MCF 10A (cell line): ENCODE data around the gene ANKFY1. TPM values are rescaled to one million over a fixed set of nuclear protein-coding genes. Genes with fewer than 3 reads are reported as not detected.
A peak's percentile ranks its signal among the peaks of the same experiment; 100 is the strongest.

Experiments
- BruUV-seq: library from RNA; stranded (reverse); fragments of 400-500 nt; replicated peaks from 2 replicates; lab custom pipeline; 2021; lab: Mats Ljungman, UMichigan
- CTCF ChIA-PET: fragments of 300-600 bp; sonication (Branson Sonifier 250); formaldehyde crosslinking; extraction: SDS; loops from one replicate; lab custom pipeline; 2021; ENCODE audit warnings: antibody characterized with exemption, inconsistent platforms; lab: Yijun Ruan, JAX
- POLR2A ChIA-PET: fragments of 300-600, 350-650 bp; sonication (Branson Sonifier 250); formaldehyde crosslinking; extraction: SDS; loops from one replicate; lab custom pipeline; 2020; ENCODE audit warnings: antibody characterized with exemption, inconsistent platforms; lab: Yijun Ruan, JAX
- DNase-seq: peaks from one replicate; pipeline ENCODE4 v3.0.0-alpha.2; 2018; ENCODE audit not compliant: unreplicated experiment
- H3K27ac Mint-ChIP-seq: one replicate; pipeline ENCODE4 v1.8.0; 2022; ENCODE audit warnings: mild to moderate bottlenecking, low read depth, mixed read lengths; ENCODE audit not compliant: unreplicated experiment
- H3K27me3 Mint-ChIP-seq: one replicate; pipeline ENCODE4 v1.8.0; 2022; ENCODE audit warnings: mixed read lengths; ENCODE audit not compliant: insufficient read depth, unreplicated experiment
- H3K36me3 Mint-ChIP-seq: one replicate; pipeline ENCODE4 v1.8.0; 2022; ENCODE audit warnings: mild to moderate bottlenecking, moderate library complexity, mixed read lengths; ENCODE audit not compliant: insufficient read depth, unreplicated experiment
- H3K4me1 Mint-ChIP-seq: one replicate; pipeline ENCODE4 v1.8.0; 2022; ENCODE audit warnings: mixed read lengths; ENCODE audit not compliant: insufficient read depth, unreplicated experiment
- H3K4me3 Mint-ChIP-seq: one replicate; pipeline ENCODE4 v1.8.0; 2022; ENCODE audit warnings: mild to moderate bottlenecking, moderate library complexity, mixed read lengths; ENCODE audit not compliant: unreplicated experiment
- H3K9me3 Mint-ChIP-seq: one replicate; pipeline ENCODE4 v1.8.0; 2022; ENCODE audit warnings: mixed read lengths; ENCODE audit not compliant: unreplicated experiment
- CTCF ChIP-seq: fragments of 200-600 bp; IDR thresholded peaks from one replicate; pipeline ENCODE4 v1.8.0; 2022; ENCODE audit warnings: antibody characterized with exemption, mild to moderate bottlenecking; ENCODE audit not compliant: unreplicated experiment
- intact Hi-C: fragments of 100-400 bp; cut with micrococcal nuclease; formaldehyde crosslinking; loops from 2 replicates; pipeline ENCODE4 v1.14.1; 2022
- total RNA-seq: library from RNA; stranded (reverse); gene quantifications from 2 replicates; pipeline ENCODE4 v1.2.3, GENCODE V29; 2022

The ANKFY1 gene
- total RNA-seq, 1 experiment from 2014 or later = 34.9 TPM

GRCh38 chr17:4177806-4178205 is 86.0 kb downstream of the ANKFY1 start:
- DNase-seq = no peak
- ChIA-PET CTCF (no interaction called here), POLR2A (interaction anchor here (0.6 kb wide), 1 partner anchor 258 kb away, joined by 4 read pairs; no protein-coding TSS in a partner anchor)
- no peak for TF ChIP-seq CTCF
- BruUV-seq = no TSS peak
- Mint-ChIP-seq H3K27me3 (no peaks in the 10 kb centered on the region), H3K9me3 (no peaks in the 10 kb centered on the region), H3K4me1 (no peaks in the 10 kb centered on the region), H3K27ac (peak overlapping the region; percentile 42), H3K36me3 (peaks cover 97% of the 10 kb centered on the region), H3K4me3 (no peak overlapping the region)
- intact Hi-C loops = no loop called here

DNA sequence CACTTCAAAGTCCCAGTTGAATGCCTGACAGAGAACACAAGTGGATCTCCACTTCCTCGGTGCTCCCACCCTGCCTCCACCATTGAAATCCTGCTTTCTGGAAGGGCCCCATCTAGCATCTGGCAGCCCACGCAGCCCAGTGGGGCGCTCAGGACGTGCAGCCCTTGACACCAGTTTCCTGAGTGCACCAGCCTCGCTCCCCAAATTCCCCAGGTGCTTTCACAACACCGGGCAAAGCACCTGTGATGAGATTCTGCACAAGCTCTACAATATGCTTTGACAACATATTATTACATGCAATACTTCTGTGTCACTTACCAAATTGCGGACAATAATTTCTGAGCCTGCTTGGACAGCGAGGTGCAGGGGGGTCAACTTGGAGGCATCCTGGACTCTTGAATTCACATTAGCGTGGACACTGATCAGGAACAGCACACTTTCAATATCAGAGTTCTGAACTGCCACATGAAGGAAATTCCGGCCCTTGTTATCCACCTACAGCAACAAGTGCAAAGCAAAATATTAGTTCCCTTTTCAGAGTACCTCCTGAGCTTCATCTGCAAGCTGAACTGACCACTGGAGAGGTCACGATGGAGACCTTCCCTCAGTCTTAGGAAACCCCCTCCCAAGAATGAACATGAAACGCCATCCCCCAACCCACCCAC is 86.8 kb downstream of the ANKFY1 start:
- peak overlapping the region; percentile 36 for H3K27ac Mint-ChIP-seq
- peaks cover 97% of the 10 kb centered on the region for H3K36me3 Mint-ChIP-seq
- no peak overlapping the region for H3K4me3 Mint-ChIP-seq
- no peak for DNase-seq
- TF ChIP-seq CTCF = no peak
- H3K27me3 Mint-ChIP-seq = no peaks in the 10 kb centered on the region
- CTCF ChIA-PET = interaction anchor here (0.9 to 1.8 kb wide), 2 partner anchors 8 to 23 kb away, joined by 3 to 5 read pairs; no protein-coding TSS in a partner anchor
- POLR2A ChIA-PET = interaction anchor here (0.6 to 4.2 kb wide), 2 partner anchors 14 to 362 kb away, joined by 3 to 19 read pairs; no protein-coding TSS in a partner anchor
- H3K4me1 Mint-ChIP-seq = no peaks in the 10 kb centered on the region
- no TSS peak for BruUV-seq
- no peaks in the 10 kb centered on the region for H3K9me3 Mint-ChIP-seq
- intact Hi-C loops = no loop called here

DNA sequence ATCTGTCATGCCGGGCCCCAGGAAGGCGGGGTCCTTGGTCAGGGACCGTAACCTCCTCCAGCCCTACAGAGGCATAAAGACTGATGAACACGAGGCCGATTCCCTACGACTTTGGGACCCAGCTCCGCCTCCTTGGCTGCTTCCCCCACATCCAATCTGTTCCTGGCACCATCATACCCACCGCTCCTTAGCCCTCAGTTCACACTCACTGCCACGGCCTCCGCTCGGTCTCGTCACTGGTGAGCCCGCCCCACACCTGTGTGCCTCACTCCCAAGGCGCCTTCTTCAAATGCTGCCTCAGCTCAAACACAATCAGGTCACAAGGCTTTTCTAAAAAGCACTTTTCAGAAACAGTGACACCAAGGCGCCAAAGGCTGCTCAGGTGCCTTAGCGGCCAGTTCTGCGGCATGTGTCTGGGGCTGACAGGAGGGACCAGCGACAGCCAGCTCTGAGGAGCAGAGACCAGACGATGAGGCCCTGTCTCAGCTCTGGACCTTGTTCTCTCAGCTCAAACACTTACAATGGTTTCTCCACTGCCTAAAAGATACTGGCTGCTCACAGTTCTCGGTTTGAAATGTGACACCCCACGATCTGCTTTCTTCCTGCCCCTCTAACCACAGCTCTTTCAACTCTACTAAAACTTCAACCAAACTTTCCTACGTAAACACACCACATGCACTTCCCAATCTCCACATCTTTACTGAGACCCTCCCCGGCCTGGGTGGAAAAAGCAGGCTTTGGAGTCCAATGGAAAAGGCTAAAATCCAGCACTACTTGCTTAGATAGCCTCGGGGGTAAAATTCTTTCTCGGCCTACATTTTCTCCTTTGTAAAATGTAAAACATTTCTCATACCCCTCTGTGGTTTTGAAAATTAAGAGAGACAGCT is 87.6 kb downstream of the ANKFY1 start:
- Mint-ChIP-seq H3K36me3 (peaks cover 97% of the 10 kb centered on the region), H3K27me3 (no peaks in the 10 kb centered on the region), H3K9me3 (no peaks in the 10 kb centered on the region), H3K27ac (peak overlapping the region; percentile 36), H3K4me1 (no peaks in the 10 kb centered on the region), H3K4me3 (no peak overlapping the region)
- intact Hi-C loops = no loop called here
- ChIA-PET CTCF (interaction anchor here (0.6 to 1.8 kb wide), 3 partner anchors 9 to 24 kb away, joined by 3 to 5 read pairs (median 3); no protein-coding TSS in a partner anchor), POLR2A (interaction anchor here (0.6 to 4.2 kb wide), 2 partner anchors 13 to 363 kb away, joined by 3 to 19 read pairs; no protein-coding TSS in a partner anchor)
- DNase-seq = no peak
- BruUV-seq = no TSS peak
- no peak for TF ChIP-seq CTCF

GRCh38 chr17:4174556-4174955 is 89.2 kb downstream of the ANKFY1 start:
- H3K9me3 Mint-ChIP-seq = no peaks in the 10 kb centered on the region
- peaks cover 92% of the 10 kb centered on the region for H3K36me3 Mint-ChIP-seq
- H3K4me1 Mint-ChIP-seq = no peaks in the 10 kb centered on the region
- no peak overlapping the region for H3K27ac Mint-ChIP-seq
- H3K27me3 Mint-ChIP-seq = no peaks in the 10 kb centered on the region
- no TSS peak for BruUV-seq
- ChIA-PET POLR2A (interaction anchor here (4.2 kb wide), 1 partner anchor 12 kb away, joined by 19 read pairs; no protein-coding TSS in a partner anchor), CTCF (interaction anchor here (0.6 to 1.3 kb wide), 5 partner anchors 9 to 246 kb away, joined by 3 to 4 read pairs (median 3); no protein-coding TSS in a partner anchor)
- intact Hi-C loops = no loop called here
- TF ChIP-seq CTCF = no peak
- DNase-seq = no peak
- H3K4me3 Mint-ChIP-seq = no peak overlapping the region
